CD4-positive, alpha-beta T cell treated with Interleukin-17A for 4 hours (primary cell): ENCODE data around the gene PRKCZ.
A peak's percentile ranks its signal among the peaks of the same experiment; 100 is the strongest.

Experiments
- DNase-seq: peaks from one replicate; pipeline ENCODE4 v3.0.0-alpha.2; 2020; ENCODE audit warnings: mixed read lengths

The PRKCZ gene

GRCh38 chr1:2233997-2234761, 184.0 kb downstream of the PRKCZ start:
- peak; percentile 86 for DNase-seq

DNA sequence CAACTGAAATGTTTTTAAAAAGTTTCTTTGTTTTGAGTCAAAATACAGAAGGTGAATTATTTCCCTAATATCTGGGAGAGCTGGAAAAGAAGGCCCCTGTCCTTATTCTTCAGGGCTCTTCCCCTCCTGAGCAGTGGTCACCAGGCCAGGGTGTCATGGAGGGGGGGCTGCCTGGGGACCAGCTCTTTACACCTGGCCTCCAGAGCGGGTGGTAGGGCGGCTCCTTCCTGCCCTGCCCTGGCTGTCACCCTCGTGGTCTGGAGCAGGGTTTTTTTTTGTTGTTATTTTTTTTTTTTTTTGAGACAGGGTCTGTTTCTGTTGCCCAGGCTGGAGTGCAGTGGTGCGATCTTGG, 184.5 kb downstream of the PRKCZ start:
- DNase-seq: peak; percentile 53
